Left lung (tissue), 8 donors: ENCODE measurements around the gene DCST2. TPM values are rescaled to one million over a fixed set of nuclear protein-coding genes. Genes with fewer than 3 reads are reported as not detected.

Experiments
- microRNA-seq, 2 donors: library from miRNA; unstranded; fragments of <30 nt; microRNA quantifications; one replicate each; pipeline ENCODE4, GENCODE V29; 2019
- polyA plus RNA-seq, 6 donors: library from polyadenylated mRNA; unstranded; fragments of 120-200 nt; gene quantifications; one replicate each; pipeline ENCODE4 v1.2.1, GENCODE V29; 2013; ENCODE audit not compliant: insufficient read length in 6 of 6
- total RNA-seq, 2 donors: library from RNA; stranded (reverse); fragmentation: NEBNext Ultra II Directional; extraction: Animal tissue kit (Norgen Biotek cat#: 25700); gene quantifications; one replicate each; pipeline ENCODE4 v1.2.1, GENCODE V29; 2021
- donor health status: DM: no; HTN: yes; CAD: no.
- donor health status: DM: no; HTN: no; CAD: no.

Gene DCST2
- total and polyA plus RNA-seq, 8 donors = 0.60 to 2.5 (median 2.0) TPM

Small RNA genes within 50 kb of the gene (microRNA-seq; reads per million reads assigned to microRNA genes)
- 0.17 to 0.27 reads per million in 2 donors for gene MIR4258

Other genes with a start within 250 kb of the DCST2 start
- gene KCNN3, start 163.5 kb downstream of the DCST2 start, total RNA-seq = 1 to 10 TPM; 1.9 to 2.2 TPM
- 1 to 10 TPM; 2.0 to 3.1 (median 2.3) TPM for gene KCNN3, start 163.5 kb downstream of the DCST2 start, polyA plus RNA-seq
- gene PMVK, start 97.1 kb downstream of the DCST2 start, total RNA-seq = 10 to 100 TPM; 39.6 to 44.3 TPM
- 10 to 100 TPM; 31.7 to 39.2 (median 33.8) TPM for gene PMVK, start 97.1 kb downstream of the DCST2 start, polyA plus RNA-seq
- gene PBXIP1, start 77.7 kb downstream of the DCST2 start, total RNA-seq = 10 to 100 TPM; 32.6 to 83.5 TPM
- 10 to 100 TPM; 72.8 to 84.4 (median 79.1) TPM for gene PBXIP1, start 77.7 kb downstream of the DCST2 start, polyA plus RNA-seq
- 10 to 100 TPM; 26.6 to 30.9 TPM for gene PYGO2, start 72.0 kb downstream of the DCST2 start, total RNA-seq
- gene PYGO2, start 72.0 kb downstream of the DCST2 start, polyA plus RNA-seq = 10 to 100 TPM; 35.8 to 42.9 (median 39.5) TPM
- gene SHC1, start 63.0 kb downstream of the DCST2 start, total RNA-seq = 100 to 1,000 TPM; 134 to 144 TPM
- 100 to 1,000 TPM; 120 to 148 (median 127) TPM for gene SHC1, start 63.0 kb downstream of the DCST2 start, polyA plus RNA-seq
- gene CKS1B, start 59.1 kb downstream of the DCST2 start, total RNA-seq = 10 to 100 TPM; 29.7 to 40.8 TPM
- 100 to 1,000 TPM in 3 of 6 donors, 10 to 100 TPM in 3; 86.0 to 141 (median 100) TPM for gene CKS1B, start 59.1 kb downstream of the DCST2 start, polyA plus RNA-seq
- gene FLAD1, start 50.4 kb downstream of the DCST2 start, total RNA-seq = 10 to 100 TPM; 26.4 to 39.9 TPM
- 10 to 100 TPM; 26.6 to 38.8 (median 30.2) TPM for gene FLAD1, start 50.4 kb downstream of the DCST2 start, polyA plus RNA-seq
- gene LENEP, start 40.2 kb downstream of the DCST2 start, total RNA-seq = under 1 TPM in 1 of 2 donors, not detected in 1; 0.52 TPM
- gene LENEP, start 40.2 kb downstream of the DCST2 start, polyA plus RNA-seq = 1 to 10 TPM in 3 of 6 donors, under 1 TPM in 3; 0.64 to 1.8 (median 0.92) TPM
- gene ZBTB7B, start 31.0 kb downstream of the DCST2 start, total RNA-seq = 100 to 1,000 TPM in 1 of 2 donors, 10 to 100 TPM in 1; 60.5 to 104 TPM
- gene ZBTB7B, start 31.0 kb downstream of the DCST2 start, polyA plus RNA-seq = 10 to 100 TPM; 14.4 to 21.7 (median 17.0) TPM
- not detected for gene DCST1, start within 50 bp of the DCST2 start, total RNA-seq
- gene DCST1, start within 50 bp of the DCST2 start, polyA plus RNA-seq = under 1 TPM; 0.57 to 0.87 (median 0.79) TPM
- gene ADAM15, start 17.5 kb upstream of the DCST2 start, total RNA-seq = 100 to 1,000 TPM; 116 to 172 TPM
- 100 to 1,000 TPM in 1 of 6 donors, 10 to 100 TPM in 5; 54.4 to 105 (median 74.6) TPM for gene ADAM15, start 17.5 kb upstream of the DCST2 start, polyA plus RNA-seq
- gene EFNA4, start 30.0 kb upstream of the DCST2 start, total RNA-seq = 10 to 100 TPM in 1 of 2 donors, 1 to 10 TPM in 1; 8.6 to 11.2 TPM
- gene EFNA4, start 30.0 kb upstream of the DCST2 start, polyA plus RNA-seq = 10 to 100 TPM; 19.1 to 23.1 (median 22.6) TPM
- 1 to 10 TPM; 1.1 to 2.0 TPM for gene EFNA3, start 45.1 kb upstream of the DCST2 start, total RNA-seq
- gene EFNA3, start 45.1 kb upstream of the DCST2 start, polyA plus RNA-seq = 1 to 10 TPM; 2.6 to 4.8 (median 3.9) TPM
- 100 to 1,000 TPM in 1 of 2 donors, 10 to 100 TPM in 1; 63.7 to 148 TPM for gene EFNA1, start 94.1 kb upstream of the DCST2 start, total RNA-seq
- gene EFNA1, start 94.1 kb upstream of the DCST2 start, polyA plus RNA-seq = 100 to 1,000 TPM in 3 of 6 donors, 10 to 100 TPM in 3; 83.5 to 105 (median 98.4) TPM
- gene SLC50A1, start 102.1 kb upstream of the DCST2 start, total RNA-seq = 10 to 100 TPM; 46.6 to 64.6 TPM
- 10 to 100 TPM; 31.9 to 41.6 (median 34.5) TPM for gene SLC50A1, start 102.1 kb upstream of the DCST2 start, polyA plus RNA-seq
- gene DPM3, start 106.8 kb upstream of the DCST2 start, total RNA-seq = 10 to 100 TPM; 63.1 to 91.0 TPM
- gene DPM3, start 106.8 kb upstream of the DCST2 start, polyA plus RNA-seq = 10 to 100 TPM; 19.6 to 30.7 (median 27.3) TPM
- gene KRTCAP2, start 139.5 kb upstream of the DCST2 start, total RNA-seq = 100 to 1,000 TPM; 176 to 184 TPM
- 100 to 1,000 TPM in 4 of 6 donors, 10 to 100 TPM in 2; 93.9 to 116 (median 110) TPM for gene KRTCAP2, start 139.5 kb upstream of the DCST2 start, polyA plus RNA-seq
- gene TRIM46, start 140.1 kb upstream of the DCST2 start, total RNA-seq = under 1 TPM; 0.45 to 0.73 TPM
- gene TRIM46, start 140.1 kb upstream of the DCST2 start, polyA plus RNA-seq = 1 to 10 TPM; 3.6 to 6.2 (median 4.6) TPM
- 10 to 100 TPM; 30.6 to 41.8 TPM for gene THBS3, start 174.1 kb upstream of the DCST2 start, total RNA-seq
- gene THBS3, start 174.1 kb upstream of the DCST2 start, polyA plus RNA-seq = 10 to 100 TPM; 33.1 to 51.0 (median 44.6) TPM
- 10 to 100 TPM; 30.2 to 45.5 TPM for gene MTX1, start 174.9 kb upstream of the DCST2 start, total RNA-seq
- 10 to 100 TPM; 28.6 to 36.5 (median 31.1) TPM for gene MTX1, start 174.9 kb upstream of the DCST2 start, polyA plus RNA-seq
- gene ENTREP3, start 221.7 kb upstream of the DCST2 start, total RNA-seq = 10 to 100 TPM; 23.2 to 33.5 TPM
- 10 to 100 TPM; 17.1 to 24.4 (median 20.1) TPM for gene ENTREP3, start 221.7 kb upstream of the DCST2 start, polyA plus RNA-seq
- gene SCAMP3, start 228.6 kb upstream of the DCST2 start, total RNA-seq = 10 to 100 TPM; 63.1 to 85.3 TPM
- 10 to 100 TPM; 45.8 to 62.2 (median 53.1) TPM for gene SCAMP3, start 228.6 kb upstream of the DCST2 start, polyA plus RNA-seq
- gene CLK2, start 239.7 kb upstream of the DCST2 start, total RNA-seq = 10 to 100 TPM; 45.4 to 55.2 TPM
- 10 to 100 TPM; 70.0 to 94.8 (median 78.8) TPM for gene CLK2, start 239.7 kb upstream of the DCST2 start, polyA plus RNA-seq
- gene HCN3, start 243.7 kb upstream of the DCST2 start, total RNA-seq = 1 to 10 TPM; 2.4 to 3.8 TPM
- gene HCN3, start 243.7 kb upstream of the DCST2 start, polyA plus RNA-seq = 10 to 100 TPM in 2 of 6 donors, 1 to 10 TPM in 4; 8.1 to 11.7 (median 8.6) TPM